Tibial nerve (tissue), 4 donors: ENCODE results near the gene CCDC158. TPM values are rescaled to one million over a fixed set of nuclear protein-coding genes. Genes with fewer than 3 reads are reported as not detected.
A peak's percentile ranks its signal among the peaks of the same experiment; 100 is the strongest.

Source experiments
- DNase-seq, 2 donors: peaks; one replicate each; pipeline ENCODE4 v3.0.0-alpha.2; 2019; ENCODE audit warnings: low spot score in 2 of 2
- H3K27ac ChIP-seq, 4 donors: fragments of 200-600 bp; sonication (generic) in 3 of 4; one replicate each; pipeline ENCODE4 v1.5.1; 2017 to 2019; ENCODE audit warnings: mild to moderate bottlenecking in 1 of 4
- H3K27me3 ChIP-seq, 2 donors: fragments of 200-600 bp; sonication (generic) in 1 of 2; one replicate each; pipeline versions ENCODE4 v1.5.1 to v1.6.0; 2017 to 2019
- H3K36me3 ChIP-seq, 3 donors: fragments of 200-600 bp; sonication (generic); one replicate each; pipeline ENCODE4 v1.5.1; 2018 to 2019
- H3K4me1 ChIP-seq, 4 donors: fragments of 200-600 bp; sonication (generic) in 3 of 4; one replicate each; pipeline ENCODE4 v1.5.1; 2017 to 2019
- H3K4me3 ChIP-seq, 4 donors: fragments of 200-600 bp; sonication (generic) in 3 of 4; one replicate each; pipeline ENCODE4 v1.5.1; 2017 to 2019; ENCODE audit warnings: mild to moderate bottlenecking in 1 of 4, moderate library complexity in 1 of 4
- H3K9me3 ChIP-seq, 4 donors: fragments of 200-600 bp; sonication (generic) in 3 of 4; one replicate each; pipeline ENCODE4 v1.5.1; 2017 to 2019
- EP300 ChIP-seq, 2 donors: sonication (generic); formaldehyde crosslinking; IDR thresholded peaks; one replicate each; pipeline ENCODE4 v1.6.1; 2017; ENCODE audit warnings: antibody characterized with exemption in 2 of 2, mild to moderate bottlenecking in 1 of 2
- POLR2A ChIP-seq, 2 donors: fragments of 450-650 bp; IDR thresholded peaks; one replicate each; pipeline ENCODE4 v1.6.1; 2017; ENCODE audit warnings: antibody characterized with exemption in 2 of 2, mild to moderate bottlenecking in 2 of 2, moderate library complexity in 2 of 2
- WGBS, 2 donors: methylation state at CpG; one replicate each; pipeline ENCODE4 v1.1.5; 2018; 5-methylcytosine and 5-hydroxymethylcytosine counted together
- total RNA-seq, 4 donors: library from RNA; depleted of rRNA; stranded (reverse); fragments of >200 nt; gene quantifications; one replicate each; pipeline ENCODE4 v1.1.0, GENCODE V29; 2016
- TF ChIP-seq, protein P1 (sequence below), 5 experiments: fragments of 200-600 bp in 3 of 5; fragments of 450-650 bp in 2 of 5; sonication (generic) in 3 of 5; IDR thresholded peaks; one replicate each; pipeline ENCODE4 v1.5.1; 2016 to 2019; ENCODE audit warnings: antibody characterized with exemption in 5 of 5, mild to moderate bottlenecking in 3 of 5, moderate library complexity in 2 of 5

The CCDC158 gene
- total RNA-seq, 4 donors from 2014 or later: 0.39 to 8.4 (median 0.86) TPM

DNA sequence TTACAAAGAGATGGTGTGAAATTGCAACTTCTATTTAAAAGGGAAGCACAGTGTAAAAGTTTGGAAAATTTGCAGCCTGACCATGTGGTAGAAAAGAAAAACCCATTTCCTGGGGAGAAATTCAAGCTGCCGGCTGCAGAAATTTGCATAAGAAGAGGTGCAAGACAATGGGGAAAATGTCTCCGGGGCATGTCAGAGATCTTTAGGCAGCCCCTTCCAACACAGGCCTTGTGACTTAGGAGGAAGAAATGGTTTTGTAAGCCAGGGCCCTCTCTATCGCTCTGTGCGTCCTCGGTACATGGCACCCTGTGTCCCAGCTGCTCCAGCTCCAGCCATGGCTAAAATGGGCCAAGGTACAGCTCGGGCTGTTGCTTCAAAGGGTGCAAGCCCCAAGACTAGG lies 40.4 kb downstream of the CCDC158 start:
- WGBS, 2 donors: 87 to 91% methylated on average over 6 of the region's 6 CpGs
- H3K27me3 ChIP-seq: no peaks in the 10 kb centered on the region
- H3K4me1 ChIP-seq: no peaks in the 10 kb centered on the region
- DNase-seq: no peak
- no peak overlapping the region for H3K27ac ChIP-seq
- H3K4me3 ChIP-seq: no peak overlapping the region
- TF ChIP-seq POLR2A (IDR thresholded peaks at IDR 0.05) (no peak), EP300 (IDR thresholded peaks at IDR 0.05) (no peak)
- TF ChIP-seq, protein P1, sequence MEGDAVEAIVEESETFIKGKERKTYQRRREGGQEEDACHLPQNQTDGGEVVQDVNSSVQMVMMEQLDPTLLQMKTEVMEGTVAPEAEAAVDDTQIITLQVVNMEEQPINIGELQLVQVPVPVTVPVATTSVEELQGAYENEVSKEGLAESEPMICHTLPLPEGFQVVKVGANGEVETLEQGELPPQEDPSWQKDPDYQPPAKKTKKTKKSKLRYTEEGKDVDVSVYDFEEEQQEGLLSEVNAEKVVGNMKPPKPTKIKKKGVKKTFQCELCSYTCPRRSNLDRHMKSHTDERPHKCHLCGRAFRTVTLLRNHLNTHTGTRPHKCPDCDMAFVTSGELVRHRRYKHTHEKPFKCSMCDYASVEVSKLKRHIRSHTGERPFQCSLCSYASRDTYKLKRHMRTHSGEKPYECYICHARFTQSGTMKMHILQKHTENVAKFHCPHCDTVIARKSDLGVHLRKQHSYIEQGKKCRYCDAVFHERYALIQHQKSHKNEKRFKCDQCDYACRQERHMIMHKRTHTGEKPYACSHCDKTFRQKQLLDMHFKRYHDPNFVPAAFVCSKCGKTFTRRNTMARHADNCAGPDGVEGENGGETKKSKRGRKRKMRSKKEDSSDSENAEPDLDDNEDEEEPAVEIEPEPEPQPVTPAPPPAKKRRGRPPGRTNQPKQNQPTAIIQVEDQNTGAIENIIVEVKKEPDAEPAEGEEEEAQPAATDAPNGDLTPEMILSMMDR (IDR thresholded peaks at IDR 0.05): no peak
- H3K36me3 ChIP-seq: peaks cover 0 to 10% (median 0%) of the 10 kb centered on the region in 3 donors
- H3K9me3 ChIP-seq: peaks cover 0 to 5% (median 0%) of the 10 kb centered on the region in 4 donors

DNA sequence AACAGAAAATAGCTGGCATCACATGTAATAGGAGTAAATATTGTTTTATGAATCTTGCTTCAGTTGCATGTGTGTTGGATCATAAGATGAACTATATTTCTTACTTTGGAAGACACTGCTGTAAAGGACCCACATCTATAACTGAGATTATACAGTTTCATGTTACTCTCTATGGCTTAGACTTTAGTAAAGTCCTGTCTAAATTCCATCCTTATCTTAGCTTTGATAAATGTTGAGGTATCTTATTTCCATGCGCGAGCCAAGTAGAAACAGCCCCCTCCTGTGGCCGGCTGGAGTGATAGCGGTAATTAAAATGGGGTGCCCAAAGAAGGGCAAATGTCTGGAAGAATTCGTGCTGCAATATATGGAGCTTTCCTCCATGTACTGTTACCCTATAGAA lies 43.0 kb downstream of the CCDC158 start:
- Histone ChIP-seq H3K9me3 (peaks cover 0 to 5% (median 0%) of the 10 kb centered on the region in 4 donors), H3K36me3 (peaks cover 0 to 10% (median 0%) of the 10 kb centered on the region in 3 donors), H3K4me3 (no peak overlapping the region), H3K27me3 (no peaks in the 10 kb centered on the region), H3K27ac (no peak overlapping the region), H3K4me1 (no peaks in the 10 kb centered on the region)
- WGBS, 2 donors: 51 to 53% methylated on average over 5 of the region's 5 CpGs
- TF ChIP-seq, protein P1 (IDR thresholded peaks at IDR 0.05): peak in 2 of 5 experiments; percentile 30 to 33
- no peak for TF ChIP-seq EP300 (IDR thresholded peaks at IDR 0.05)
- DNase-seq: no peak

DNA sequence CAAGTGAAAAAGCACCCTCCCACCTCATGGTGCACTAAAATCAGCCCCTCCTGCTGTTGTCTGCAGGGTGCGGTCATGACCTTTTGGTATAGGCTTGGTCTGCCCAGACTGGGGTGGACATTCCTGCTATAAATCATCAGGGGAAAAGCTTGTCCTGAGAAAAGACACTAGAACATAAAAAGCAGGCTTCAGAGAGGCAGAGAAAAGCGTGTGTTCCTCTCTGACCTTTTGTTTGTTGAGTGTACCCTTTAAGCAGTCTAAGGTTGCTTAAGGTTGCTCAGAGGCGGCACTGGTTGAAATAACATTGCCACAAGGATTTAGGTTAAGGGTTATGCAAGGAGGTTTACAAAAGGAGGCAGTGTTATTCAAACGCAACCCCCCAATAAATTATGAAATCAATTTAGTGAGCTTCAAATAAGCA lies 43.5 kb downstream of the CCDC158 start:
- Histone ChIP-seq H3K4me3 (no peak overlapping the region), H3K27me3 (no peaks in the 10 kb centered on the region), H3K27ac (no peak overlapping the region), H3K4me1 (no peaks in the 10 kb centered on the region), H3K9me3 (peaks cover 0 to 5% (median 0%) of the 10 kb centered on the region in 4 donors), H3K36me3 (peaks cover 0 to 10% (median 0%) of the 10 kb centered on the region in 3 donors)
- WGBS, 2 donors: 48 to 49% methylated on average over 4 of the region's 4 CpGs
- DNase-seq: no peak
- TF ChIP-seq POLR2A (IDR thresholded peaks at IDR 0.05): no peak
- TF ChIP-seq, protein P1 (IDR thresholded peaks at IDR 0.05): no peak

- Histone ChIP-seq H3K4me3 (no peak overlapping the region), H3K9me3 (peaks cover 0 to 5% (median 0%) of the 10 kb centered on the region in 4 donors), H3K27ac (no peak overlapping the region), H3K4me1 (no peaks in the 10 kb centered on the region), H3K36me3 (peaks cover 0 to 10% (median 0%) of the 10 kb centered on the region in 3 donors), H3K27me3 (no peaks in the 10 kb centered on the region)
- 82 to 89% methylated on average over 1 of the region's 1 CpG for WGBS, 2 donors
- TF ChIP-seq POLR2A (IDR thresholded peaks at IDR 0.05) (no peak), EP300 (IDR thresholded peaks at IDR 0.05) (no peak)
- TF ChIP-seq, protein P1 (IDR thresholded peaks at IDR 0.05): no peak
- no peak for DNase-seq
Measured at GRCh38 chr4:76376534-76376933, 44.4 kb downstream of the CCDC158 start.

DNA sequence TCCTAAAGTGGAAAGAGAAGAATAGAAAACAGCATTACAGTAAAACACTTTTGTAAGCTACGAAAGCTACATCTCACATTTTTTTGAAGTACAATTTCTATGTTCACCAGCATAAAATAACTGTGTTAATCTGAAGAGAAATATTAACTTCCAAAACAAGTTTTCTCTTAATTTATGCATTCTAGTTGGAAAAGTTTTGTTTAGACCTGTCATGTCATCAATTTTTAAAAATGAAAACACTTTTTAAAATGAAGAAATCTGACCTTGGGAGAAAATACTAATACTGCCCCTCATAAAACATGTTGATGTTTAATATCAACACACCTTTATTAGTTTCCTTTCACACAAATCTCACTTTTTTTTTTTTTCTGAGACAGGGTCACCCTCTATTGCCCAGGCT lies 45.2 kb downstream of the CCDC158 start:
- Histone ChIP-seq H3K36me3 (peaks cover 0 to 4% (median 0%) of the 10 kb centered on the region in 3 donors), H3K27me3 (no peaks in the 10 kb centered on the region), H3K27ac (no peak overlapping the region), H3K9me3 (peaks cover 0 to 3% (median 0%) of the 10 kb centered on the region in 4 donors), H3K4me3 (no peak overlapping the region), H3K4me1 (no peaks in the 10 kb centered on the region)
- no peak for DNase-seq
- TF ChIP-seq, protein P1 (IDR thresholded peaks at IDR 0.05): no peak
- TF ChIP-seq POLR2A (IDR thresholded peaks at IDR 0.05): no peak
- TF ChIP-seq EP300 (IDR thresholded peaks at IDR 0.05): no peak
- 85 to 88% methylated on average over 1 of the region's 1 CpG for WGBS, 2 donors
